SU-DHL-6 (cell line): ENCODE measurements around the gene LRRFIP1.

Experiments used
- H2AFZ ChIP-seq: fragments of 200-600 bp; sonication (generic); 2 replicates; pipeline ENCODE4 v1.6.1; 2014; ENCODE audit warnings: low read depth, mild to moderate bottlenecking, moderate library complexity, mixed read lengths, antibody characterized with exemption, low read length; ENCODE audit not compliant: severe bottlenecking
- H3F3A ChIP-seq: fragments of 200-600 bp; shearing (Covaris generic); 2 replicates; pipeline ENCODE4 v1.6.0; 2016; ENCODE audit warnings: antibody characterized with exemption, mild to moderate bottlenecking; ENCODE audit not compliant: insufficient read depth
- H3K27ac ChIP-seq: fragments of 200-600 bp; sonication (generic); 2 replicates; pipeline ENCODE4 v1.5.1; 2016; ENCODE audit warnings: low read depth, mild to moderate bottlenecking, low read length, moderate library complexity, mixed read lengths
- H3K27me3 ChIP-seq: fragments of 200-600 bp; sonication (generic), shearing (Covaris generic); 2 replicates; pipeline ENCODE4 v1.6.0; 2014; ENCODE audit warnings: mild to moderate bottlenecking, low read length
- H3K36me3 ChIP-seq: fragments of 200-600 bp; sonication (generic); 2 replicates; pipeline ENCODE4 v1.6.1; 2014; ENCODE audit warnings: mild to moderate bottlenecking, low read length, mixed read lengths
- H3K4me2 ChIP-seq: fragments of 300-600, 200-600 bp; shearing (Covaris generic), sonication (generic); 2 replicates; pipeline ENCODE4 v1.6.0; 2014; ENCODE audit warnings: low read length, low read depth, mild to moderate bottlenecking; ENCODE audit not compliant: poor library complexity, severe bottlenecking
- H3K4me3 ChIP-seq: fragments of 200-600 bp; sonication (generic); 2 replicates; pipeline ENCODE4 v1.5.1; 2014; ENCODE audit warnings: antibody characterized with exemption, low read length, mild to moderate bottlenecking, mixed read lengths; ENCODE audit not compliant: insufficient read depth, poor library complexity, severe bottlenecking
- H3K79me2 ChIP-seq: fragments of 200-600 bp; sonication (generic); 2 replicates; pipeline ENCODE4 v1.6.1; 2014; ENCODE audit warnings: mild to moderate bottlenecking, low read length, moderate library complexity; ENCODE audit not compliant: insufficient read depth
- H3K9ac ChIP-seq: fragments of 200-600 bp; sonication (generic); 2 replicates; pipeline ENCODE4 v1.7.0; 2014; ENCODE audit warnings: mild to moderate bottlenecking, low read length
- H3K9me2 ChIP-seq: fragments of 200-600 bp; sonication (generic); replicated peaks from 2 replicates; pipeline ENCODE4 v1.6.1; 2014; ENCODE audit warnings: low read length; ENCODE audit not compliant: insufficient read depth
- H3K9me3 ChIP-seq: fragments of 200-600 bp; sonication (generic); 2 replicates; pipeline ENCODE4 v1.6.1; 2014; ENCODE audit warnings: low read length, mixed read lengths; ENCODE audit not compliant: insufficient read depth
- H4K20me1 ChIP-seq: fragments of 200-600 bp; sonication (generic); 2 replicates; pipeline ENCODE4 v1.6.1; 2014; ENCODE audit warnings: low read depth, mild to moderate bottlenecking, antibody characterized with exemption, low read length, moderate library complexity, mixed read lengths
- CTCF ChIP-seq: fragments of 200-600 bp; sonication (generic); IDR thresholded peaks from one replicate; pipeline ENCODE4 v1.5.1; 2017; ENCODE audit warnings: antibody characterized with exemption, mild to moderate bottlenecking, low read length, moderate library complexity; ENCODE audit not compliant: insufficient read depth, poor library complexity, severe bottlenecking
- EZH2phosphoT487 ChIP-seq: fragments of 200-600 bp; sonication (generic), shearing (Covaris generic); conservative IDR thresholded peaks from 2 replicates; pipeline ENCODE4 v1.6.1; 2018; ENCODE audit warnings: mild to moderate bottlenecking, antibody characterized with exemption, low read length, moderate library complexity, mixed read lengths

The LRRFIP1 gene

DNA sequence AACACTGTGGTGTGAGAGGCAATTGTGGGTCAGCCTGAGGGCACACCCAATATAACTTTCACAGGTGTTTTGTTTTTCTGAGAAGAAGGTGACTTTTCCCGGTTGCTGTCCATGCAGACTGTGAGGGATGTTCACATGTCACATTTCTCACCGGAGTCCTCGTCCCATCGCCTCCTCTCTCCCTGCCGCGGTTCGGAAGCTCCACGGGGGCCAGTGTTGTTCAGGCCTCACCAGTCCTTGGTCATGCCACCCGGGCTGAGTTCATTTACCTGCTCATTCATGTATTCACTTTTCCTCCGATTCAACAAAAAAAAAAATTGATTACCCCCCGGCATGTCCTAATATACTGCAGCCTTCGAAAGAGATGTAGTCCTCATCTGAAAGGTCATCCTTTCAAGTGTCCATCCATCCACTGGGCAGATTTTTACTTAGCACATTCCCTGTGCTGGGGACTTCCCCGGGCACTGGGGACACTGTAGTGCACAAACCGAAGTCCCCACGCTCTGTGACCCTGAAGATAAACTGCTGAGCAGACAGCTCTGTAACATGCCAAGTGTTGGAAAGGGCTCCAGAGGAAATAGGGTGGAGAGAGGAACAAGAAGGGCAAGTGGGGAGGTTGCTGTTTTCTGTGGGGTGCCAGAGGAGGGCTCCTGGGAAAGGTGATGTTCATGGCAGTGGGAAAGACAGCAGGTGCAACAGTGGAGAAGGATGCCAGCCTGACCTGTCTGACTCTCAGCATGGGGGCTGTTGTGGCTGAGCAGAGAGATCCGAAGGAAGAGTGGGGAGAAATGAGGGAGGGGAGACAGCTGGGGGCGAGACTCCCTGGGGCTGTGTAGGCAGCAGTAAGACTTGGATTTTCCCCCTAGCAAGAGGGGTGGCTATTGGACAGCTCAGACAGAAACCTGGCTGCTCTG is 22.4 kb downstream of the LRRFIP1 start:
- Histone ChIP-seq H3K27ac (no peak overlapping the region), H3K9ac (no peak overlapping the region), H3K9me3 (no peaks in the 10 kb centered on the region), H4K20me1 (no peaks in the 10 kb centered on the region), H3K27me3 (no peaks in the 10 kb centered on the region), H3K4me2 (no peak overlapping the region), H3K4me3 (no peak overlapping the region), H2AFZ (no peak overlapping the region), H3F3A (no peaks in the 10 kb centered on the region), H3K79me2 (no peaks in the 10 kb centered on the region), H3K36me3 (no peaks in the 10 kb centered on the region), H3K9me2 (no peaks in the 10 kb centered on the region)
- no peak for TF ChIP-seq CTCF
- TF ChIP-seq EZH2phosphoT487, result no peak

GRCh38 chr2:237650455-237650850 is 23.1 kb downstream of the LRRFIP1 start:
- Histone ChIP-seq H3K9ac (no peak overlapping the region), H3K27ac (no peak overlapping the region), H3K27me3 (no peaks in the 10 kb centered on the region), H3K4me2 (no peak overlapping the region), H2AFZ (no peak overlapping the region), H4K20me1 (no peaks in the 10 kb centered on the region), H3K9me3 (no peaks in the 10 kb centered on the region), H3K36me3 (no peaks in the 10 kb centered on the region), H3K79me2 (no peaks in the 10 kb centered on the region), H3K4me3 (no peak overlapping the region), H3F3A (no peaks in the 10 kb centered on the region), H3K9me2 (no peaks in the 10 kb centered on the region)
- no peak for TF ChIP-seq EZH2phosphoT487
- TF ChIP-seq CTCF, result no peak

DNA sequence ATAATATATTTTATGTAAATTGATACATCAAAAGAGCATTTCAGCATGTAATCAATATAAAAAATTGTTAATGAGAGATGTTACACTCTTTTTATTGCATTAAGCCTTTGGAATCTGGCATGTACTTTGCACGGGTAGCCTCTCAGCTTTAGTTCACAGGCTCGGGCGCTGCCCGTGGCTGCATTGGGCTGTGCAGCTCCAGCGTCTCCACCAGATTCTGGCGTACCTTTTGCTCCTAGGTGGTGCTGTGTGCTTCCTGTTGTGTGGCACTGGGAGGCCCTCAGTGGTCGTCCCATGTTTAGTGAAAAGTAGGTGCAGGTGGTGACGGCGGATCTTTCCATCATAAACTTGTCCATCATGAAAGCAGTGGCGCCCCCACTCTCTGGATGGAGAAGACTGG is 24.4 kb downstream of the LRRFIP1 start:
- H3K27me3 ChIP-seq, result no peaks in the 10 kb centered on the region
- no peak overlapping the region for H3K4me3 ChIP-seq
- no peak overlapping the region for H2AFZ ChIP-seq
- H3K27ac ChIP-seq, result no peak overlapping the region
- no peaks in the 10 kb centered on the region for H4K20me1 ChIP-seq
- H3K9ac ChIP-seq, result no peak overlapping the region
- TF ChIP-seq CTCF (no peak), EZH2phosphoT487 (no peak)
- no peak overlapping the region for H3K4me2 ChIP-seq
- no peaks in the 10 kb centered on the region for H3F3A ChIP-seq
- H3K79me2 ChIP-seq, result no peaks in the 10 kb centered on the region
- no peaks in the 10 kb centered on the region for H3K36me3 ChIP-seq
- H3K9me3 ChIP-seq, result no peaks in the 10 kb centered on the region
- no peaks in the 10 kb centered on the region for H3K9me2 ChIP-seq
